IMR-90 (cell line): Measurements from ENCODE around the gene TSPAN32.

ENCODE experiments used
- BHLHE40 ChIP-seq: fragments of 150-350 bp; IDR thresholded peaks from 2 replicates; pipeline ENCODE4 v1.6.1; 2016; ENCODE audit warnings: mild to moderate bottlenecking, low read depth, low read length
- CEBPB ChIP-seq: IDR thresholded peaks from 2 replicates; pipeline ENCODE4 v1.6.1; 2012; ENCODE audit warnings: low read depth, low read length, improper control_type of control experiment
- CHD1 ChIP-seq: IDR thresholded peaks from 2 replicates; pipeline ENCODE4 v1.6.1; 2012; ENCODE audit warnings: low read depth, low read length, improper control_type of control experiment
- MAZ ChIP-seq: IDR thresholded peaks from 2 replicates; pipeline ENCODE4 v1.6.1; 2012; ENCODE audit warnings: low read depth, mild to moderate bottlenecking, low read length, improper control_type of control experiment, moderate library complexity, borderline replicate concordance
- POLR2A ChIP-seq: IDR thresholded peaks from 2 replicates; pipeline ENCODE4 v1.6.1; 2012; ENCODE audit warnings: mild to moderate bottlenecking, low read depth, low read length
- SMC3 ChIP-seq: fragments of 150-350 bp; IDR thresholded peaks from 2 replicates; pipeline ENCODE4 v1.6.1; 2016; ENCODE audit warnings: low read depth, mild to moderate bottlenecking, antibody characterized with exemption, low read length, moderate library complexity
- TF ChIP-seq, protein P1 (sequence below): conservative IDR thresholded peaks from 2 replicates; pipeline ENCODE4 v1.5.1; 2012; ENCODE audit warnings: mild to moderate bottlenecking, low read depth, low read length, improper control_type of control experiment

DNA sequence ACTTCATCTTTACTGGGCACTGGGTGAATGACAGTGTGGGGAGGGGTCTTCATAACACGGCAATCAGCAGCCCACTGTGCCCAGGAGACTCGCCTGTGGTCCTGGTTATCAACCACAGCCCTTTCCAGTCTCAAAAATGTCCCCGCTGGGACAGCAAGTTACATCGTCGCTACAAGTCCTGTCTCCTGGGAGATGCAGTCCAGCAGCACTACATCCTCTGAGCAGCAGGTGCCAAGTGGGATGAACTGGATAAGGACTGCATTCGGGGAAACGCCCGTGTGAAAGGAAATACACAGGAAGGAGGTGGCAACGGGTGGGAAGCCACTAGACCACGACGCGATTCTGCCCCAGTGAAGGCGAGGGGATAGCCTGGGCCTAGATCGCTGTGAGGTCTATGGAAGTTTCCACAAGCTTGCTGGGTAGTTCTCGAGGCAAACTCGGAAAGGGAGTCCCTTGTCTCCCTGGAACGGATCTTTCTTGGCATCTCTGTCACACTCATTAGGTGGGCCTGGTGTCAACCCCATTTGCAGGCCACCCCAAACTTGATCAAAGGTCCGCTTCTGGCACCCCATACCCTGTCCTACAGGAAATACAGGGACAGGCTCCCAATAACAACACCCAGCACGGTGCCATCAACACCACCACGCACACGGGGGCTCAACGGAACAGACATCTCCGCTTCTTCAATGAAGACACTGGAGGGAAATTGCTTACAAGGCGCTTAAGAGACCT is 35.8 kb upstream of the TSPAN32 start:
- TF ChIP-seq, protein P1, sequence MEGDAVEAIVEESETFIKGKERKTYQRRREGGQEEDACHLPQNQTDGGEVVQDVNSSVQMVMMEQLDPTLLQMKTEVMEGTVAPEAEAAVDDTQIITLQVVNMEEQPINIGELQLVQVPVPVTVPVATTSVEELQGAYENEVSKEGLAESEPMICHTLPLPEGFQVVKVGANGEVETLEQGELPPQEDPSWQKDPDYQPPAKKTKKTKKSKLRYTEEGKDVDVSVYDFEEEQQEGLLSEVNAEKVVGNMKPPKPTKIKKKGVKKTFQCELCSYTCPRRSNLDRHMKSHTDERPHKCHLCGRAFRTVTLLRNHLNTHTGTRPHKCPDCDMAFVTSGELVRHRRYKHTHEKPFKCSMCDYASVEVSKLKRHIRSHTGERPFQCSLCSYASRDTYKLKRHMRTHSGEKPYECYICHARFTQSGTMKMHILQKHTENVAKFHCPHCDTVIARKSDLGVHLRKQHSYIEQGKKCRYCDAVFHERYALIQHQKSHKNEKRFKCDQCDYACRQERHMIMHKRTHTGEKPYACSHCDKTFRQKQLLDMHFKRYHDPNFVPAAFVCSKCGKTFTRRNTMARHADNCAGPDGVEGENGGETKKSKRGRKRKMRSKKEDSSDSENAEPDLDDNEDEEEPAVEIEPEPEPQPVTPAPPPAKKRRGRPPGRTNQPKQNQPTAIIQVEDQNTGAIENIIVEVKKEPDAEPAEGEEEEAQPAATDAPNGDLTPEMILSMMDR: no peak
- TF ChIP-seq MAZ (no peak), BHLHE40 (no peak), SMC3 (no peak), CHD1 (no peak), POLR2A (no peak), CEBPB (no peak)
